COLO829 (cell line): Measurements from ENCODE around the gene EFHD1.
"Not testable (repeated sequence)": the region's sequence is repeated elsewhere in the genome, so short reads cannot be mapped to it uniquely, and the experiment has no call there.

Experiments
- DNase-seq: peaks from one replicate; pipeline ENCODE4 v3.0.0; 2012; ENCODE audit warnings: low spot score

The EFHD1 gene

GRCh38 chr2:232621186-232621585 is 12.2 kb upstream of the EFHD1 start:
- DNase-seq = no peak

GRCh38 chr2:232622563-232622962 is 10.8 kb upstream of the EFHD1 start:
- DNase-seq = no peak

- DNase-seq = no peak
These were observed 9.3 kb upstream of the EFHD1 start for GRCh38 chr2:232623768-232624765.

- DNase-seq = no peak
These were observed 6.8 kb upstream of the EFHD1 start for GRCh38 chr2:232626584-232626983.

GRCh38 chr2:232628466-232629128 is 4.8 kb upstream of the EFHD1 start:
- DNase-seq = no peak

GRCh38 chr2:232629129-232629475 is 4.3 kb upstream of the EFHD1 start:
- no peak for DNase-seq

- no peak for DNase-seq
These were observed 1.0 kb upstream of the EFHD1 start for GRCh38 chr2:232632229-232632903.

- no peak for DNase-seq
These were observed 446 bp upstream of the EFHD1 start for GRCh38 chr2:232632904-232633412.

GRCh38 chr2:232634206-232635150 is 1.1 kb downstream of the EFHD1 start:
- no peak for DNase-seq

GRCh38 chr2:232635376-232635775 is 2.0 kb downstream of the EFHD1 start:
- DNase-seq = not testable (repeated sequence)

GRCh38 chr2:232635820-232636219 is 2.4 kb downstream of the EFHD1 start:
- DNase-seq = no peak

- no peak for DNase-seq
These were observed 3.5 kb downstream of the EFHD1 start for GRCh38 chr2:232636788-232637420.

GRCh38 chr2:232637866-232638583 is 4.6 kb downstream of the EFHD1 start:
- DNase-seq = no peak

- DNase-seq = no peak
These were observed 7.9 kb downstream of the EFHD1 start for GRCh38 chr2:232641153-232641848.

GRCh38 chr2:232643147-232643425 is 9.7 kb downstream of the EFHD1 start:
- no peak for DNase-seq

- DNase-seq = no peak
These were observed 10.5 kb downstream of the EFHD1 start for GRCh38 chr2:232643813-232644347.

- DNase-seq = no peak
These were observed 11.7 kb downstream of the EFHD1 start for GRCh38 chr2:232645061-232645460.

GRCh38 chr2:232646726-232647125 is 13.3 kb downstream of the EFHD1 start:
- no peak for DNase-seq

- no peak for DNase-seq
These were observed 13.9 kb downstream of the EFHD1 start for GRCh38 chr2:232647261-232647660.

GRCh38 chr2:232649033-232649432 is 15.6 kb downstream of the EFHD1 start:
- DNase-seq = no peak
